GM12873 (cell line): ENCODE results near the gene GBGT1.

Experiments used
- CTCF ChIP-seq: IDR thresholded peaks from 2 replicates; pipeline ENCODE4 v1.5.1; 2012; ENCODE audit warnings: low read depth, mild to moderate bottlenecking, moderate library complexity, low read length, control low read depth; ENCODE audit not compliant: insufficient read depth; ENCODE audit errors: missing control alignments

GBGT1 gene

DNA sequence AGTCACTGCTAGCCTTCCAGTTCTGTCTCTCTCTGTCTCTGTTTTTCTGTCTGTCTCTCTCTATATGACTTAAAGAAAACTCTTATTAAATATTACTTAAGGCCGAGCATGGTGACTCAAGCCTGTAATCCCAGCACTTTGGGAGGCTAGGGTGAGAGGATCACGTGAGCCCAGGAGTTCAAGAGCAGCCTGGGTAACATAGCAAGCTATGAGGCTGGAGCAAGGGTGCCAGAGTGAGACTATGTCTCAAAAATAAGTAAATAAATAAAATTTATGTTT is 1.7 kb upstream of the GBGT1 start:
- TF ChIP-seq CTCF = no peak

GRCh38 chr9:133164191-133164590 is 477 bp upstream of the GBGT1 start:
- TF ChIP-seq CTCF = no peak

GRCh38 chr9:133162861-133163503 is 732 bp downstream of the GBGT1 start:
- TF ChIP-seq CTCF = no peak

DNA sequence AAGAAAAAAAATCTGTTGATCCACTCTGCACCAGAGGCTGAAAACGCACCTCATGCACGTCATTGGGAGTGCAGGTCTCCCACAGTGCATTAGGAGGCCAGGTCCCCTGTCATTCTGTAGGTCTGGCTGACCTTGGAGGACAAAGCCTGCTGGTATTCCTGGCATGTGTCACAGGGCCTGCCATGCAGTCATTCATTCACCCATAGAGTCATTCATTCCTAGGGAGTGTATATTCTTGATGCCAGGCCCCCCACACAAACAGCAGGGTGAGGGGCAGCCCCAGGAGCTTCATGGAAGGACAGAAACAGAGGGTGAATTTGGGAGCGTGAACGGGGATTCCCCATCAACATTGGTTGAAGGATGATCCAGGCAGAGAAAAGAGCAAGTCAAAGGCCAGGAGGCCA is 2.2 kb downstream of the GBGT1 start:
- TF ChIP-seq CTCF = no peak

- peak; percentile 95 for TF ChIP-seq CTCF
These were observed 2.8 kb downstream of the GBGT1 start for GRCh38 chr9:133160742-133161546.

DNA sequence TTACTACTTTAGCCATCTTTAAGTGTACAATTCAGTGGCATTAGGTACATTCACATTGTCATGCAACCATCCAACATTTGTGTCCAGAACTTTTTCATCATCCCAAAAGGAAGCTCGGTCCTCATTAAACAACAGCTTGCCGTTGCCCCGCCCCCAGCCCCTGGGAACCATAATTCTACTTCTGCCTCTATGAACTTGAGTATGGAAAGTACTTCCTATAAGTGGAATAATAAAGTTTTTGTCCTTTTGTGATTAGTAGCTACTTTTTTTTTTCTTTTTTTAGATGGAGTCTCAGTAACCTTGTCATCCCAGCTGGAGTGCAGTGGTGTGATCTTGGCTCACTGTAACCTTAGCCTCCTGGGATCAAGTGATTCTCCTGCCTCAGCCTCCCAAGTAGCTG is 5.0 kb downstream of the GBGT1 start:
- TF ChIP-seq CTCF = no peak

- no peak for TF ChIP-seq CTCF
These were observed 8.6 kb downstream of the GBGT1 start for GRCh38 chr9:133155156-133155555.
